Keratinocyte (primary cell): ENCODE measurements around the gene SNTG2. TPM values are rescaled to one million over a fixed set of nuclear protein-coding genes. Genes with fewer than 3 reads are reported as not detected.

Source experiments
- DNase-seq: peaks from one replicate; pipeline ENCODE4 v3.0.0-alpha.2; 2011; ENCODE audit warnings: low read depth, missing footprints, low spot score
- FAIRE-seq: peaks from 2 replicates; lab custom pipeline; 2011; peaks lifted over from hg19 to GRCh38; lab: Jason Lieb, UNC
- H2AFZ ChIP-seq: 2 replicates; pipeline ENCODE4 v1.6.0; 2012; ENCODE audit warnings: low read length, control low read depth, inconsistent platforms; ENCODE audit not compliant: control insufficient read depth
- H3K27ac ChIP-seq: 2 replicates; pipeline ENCODE4 v1.5.1; 2011; ENCODE audit warnings: low read length; ENCODE audit not compliant: control insufficient read depth, insufficient read depth
- H3K27me3 ChIP-seq: 3 replicates; pipeline ENCODE4 v1.6.0; 2011; ENCODE audit warnings: low read length; ENCODE audit not compliant: control insufficient read depth, insufficient read depth; ENCODE audit errors: extremely low read depth
- H3K36me3 ChIP-seq, 2 experiments: 2 replicates in 1 of 2; 3 replicates in 1 of 2; pipeline ENCODE4 v1.5.1; 2011; ENCODE audit warnings: low read length in 2 of 2, mild to moderate bottlenecking in 1 of 2; ENCODE audit not compliant: control insufficient read depth in 2 of 2, insufficient read depth in 2 of 2; ENCODE audit errors: extremely low read depth in 1 of 2
- H3K4me1 ChIP-seq: 3 replicates; pipeline ENCODE4 v1.5.1; 2011; ENCODE audit warnings: low read length; ENCODE audit not compliant: control insufficient read depth, insufficient read depth; ENCODE audit errors: extremely low read depth
- H3K4me2 ChIP-seq: 3 replicates; pipeline ENCODE4 v1.6.0; 2011; ENCODE audit warnings: low read depth, low read length; ENCODE audit not compliant: control insufficient read depth, insufficient read depth; ENCODE audit errors: extremely low read depth
- H3K4me3 ChIP-seq, 3 experiments: fragments of 200-600 bp in 1 of 3; sonication (generic) in 1 of 3; 2 replicates in 2 of 3; 3 replicates in 1 of 3; pipeline ENCODE4 v1.5.1; 2011 to 2016; ENCODE audit warnings: low read length in 3 of 3, mild to moderate bottlenecking in 3 of 3, control low read depth in 2 of 3, inconsistent platforms in 1 of 3, low read depth in 1 of 3, mixed read lengths in 1 of 3, mixed run types in 1 of 3, moderate library complexity in 1 of 3; ENCODE audit not compliant: control insufficient read depth in 2 of 3, insufficient read depth in 2 of 3; ENCODE audit errors: extremely low read depth in 1 of 3
- H3K79me2 ChIP-seq: 2 replicates; pipeline ENCODE4 v1.6.0; 2012; ENCODE audit warnings: low read length; ENCODE audit not compliant: control insufficient read depth, insufficient read depth
- H3K9ac ChIP-seq: 3 replicates; pipeline ENCODE4 v1.6.0; 2011; ENCODE audit warnings: low read length; ENCODE audit not compliant: control insufficient read depth, insufficient read depth; ENCODE audit errors: extremely low read depth
- H3K9me1 ChIP-seq: 3 replicates; pipeline ENCODE4 v1.6.0; 2011; ENCODE audit warnings: low read length; ENCODE audit not compliant: control insufficient read depth, insufficient read depth; ENCODE audit errors: extremely low read depth
- H3K9me3 ChIP-seq: 2 replicates; pipeline ENCODE4 v1.5.1; 2012; ENCODE audit warnings: low read depth, low read length; ENCODE audit not compliant: control insufficient read depth
- H4K20me1 ChIP-seq: 3 replicates; pipeline ENCODE4 v1.6.0; 2011; ENCODE audit warnings: low read length; ENCODE audit not compliant: control insufficient read depth, insufficient read depth; ENCODE audit errors: extremely low read depth
- CTCF ChIP-seq, 3 experiments: IDR thresholded peaks in 1 of 3; conservative IDR thresholded peaks in 1 of 3; optimal IDR thresholded peaks in 1 of 3; 2 replicates in 2 of 3; 3 replicates in 1 of 3; pipeline versions ENCODE3 to v1.5.1; 2011; ENCODE audit warnings: low read length in 3 of 3, mild to moderate bottlenecking in 3 of 3, moderate library complexity in 2 of 3, control low read depth in 1 of 3, inconsistent platforms in 1 of 3; ENCODE audit not compliant: insufficient read depth in 2 of 3; ENCODE audit errors: extremely low read depth in 1 of 3
- EZH2 ChIP-seq: IDR thresholded peaks from one replicate; pipeline ENCODE4 v1.6.1; 2012; ENCODE audit warnings: inconsistent platforms, mild to moderate bottlenecking, low read length, moderate library complexity
- dilution Hi-C: fragments of 300-500 bp; cut with MboI; formaldehyde crosslinking; loops from one replicate; pipeline ENCODE4 v1.7.0; 2020; ENCODE audit warnings: low sequenced_read_pairs; ENCODE audit not compliant: extremely low pct_ligation_motif_present
- polyA plus RNA-seq, 5 experiments: library from polyadenylated mRNA; depleted of rRNA in 3 of 5; stranded (reverse) in 3 of 5; stranded (forward) in 1 of 5; unstranded in 1 of 5; fragments of >200 nt; gene quantifications; 1 replicate in 1 of 5; 2 replicates in 3 of 5; 3 replicates in 1 of 5; pipeline versions ENCODE4 v1.2.1 to v1.2.3, GENCODE V29; 2011 to 2012; ENCODE audit warnings: missing spikeins in 2 of 5, low read depth in 1 of 5, low replicate concordance in 1 of 5

SNTG2 gene
- polyA plus RNA-seq, 1 donor (not counting 4 experiments of a cell fraction or from before 2014, with no cell fraction given) = not detected

- Histone ChIP-seq H3K4me2 (no peak overlapping the region), H3K9ac (no peak overlapping the region), H3K9me3 (no peaks in the 10 kb centered on the region), H3K9me1 (no peaks in the 10 kb centered on the region), H3K79me2 (no peaks in the 10 kb centered on the region), H3K27me3 (no peaks in the 10 kb centered on the region), H3K36me3 (no peaks in the 10 kb centered on the region), H4K20me1 (no peaks in the 10 kb centered on the region), H3K4me1 (no peaks in the 10 kb centered on the region), H3K27ac (no peak overlapping the region), H2AFZ (no peak overlapping the region), H3K4me3 (no peak overlapping the region)
- no peak for TF ChIP-seq CTCF (optimal IDR thresholded peaks at IDR 0.05 in 1 of 3, IDR thresholded peaks at IDR 0.05 in 1 of 3, conservative IDR thresholded peaks at IDR 0.05 in 1 of 3; ENCODE audit: extremely low read depth in 1 of 3, insufficient read depth in 2 of 3, low read length in 3 of 3)
- TF ChIP-seq EZH2 = no peak
- DNase-seq (no peak), FAIRE-seq (no peak)
- dilution Hi-C loops = no loop called here
Observed at GRCh38 chr2:1371082-1371481, 420.4 kb downstream of the SNTG2 start.

GRCh38 chr2:1373830-1374229, 423.2 kb downstream of the SNTG2 start:
- no peak overlapping the region for H3K4me2 ChIP-seq
- no peak overlapping the region for H3K9ac ChIP-seq
- no peaks in the 10 kb centered on the region for H4K20me1 ChIP-seq
- no peaks in the 10 kb centered on the region for H3K4me1 ChIP-seq
- no peak for FAIRE-seq
- no peaks in the 10 kb centered on the region for H3K79me2 ChIP-seq
- H3K9me1 ChIP-seq = no peaks in the 10 kb centered on the region
- no peaks in the 10 kb centered on the region for H3K36me3 ChIP-seq
- no peak for DNase-seq
- no peaks in the 10 kb centered on the region for H3K9me3 ChIP-seq
- H2AFZ ChIP-seq = no peak overlapping the region
- dilution Hi-C loops = no loop called here
- no peak overlapping the region for H3K4me3 ChIP-seq
- no peak overlapping the region for H3K27ac ChIP-seq
- no peak for TF ChIP-seq CTCF (optimal IDR thresholded peaks at IDR 0.05 in 1 of 3, IDR thresholded peaks at IDR 0.05 in 1 of 3, conservative IDR thresholded peaks at IDR 0.05 in 1 of 3; ENCODE audit: extremely low read depth in 1 of 3, insufficient read depth in 2 of 3, low read length in 3 of 3)
- no peak for TF ChIP-seq EZH2
- no peaks in the 10 kb centered on the region for H3K27me3 ChIP-seq
